Sigmoid colon (tissue), 7 donors: ENCODE results near the gene SPINK8. TPM values are rescaled to one million over a fixed set of nuclear protein-coding genes. Genes with fewer than 3 reads are reported as not detected.

Experiments used
- DNase-seq: peaks from one replicate; pipeline ENCODE4 v3.0.0-alpha.2; 2019
- H3K27ac ChIP-seq, 4 donors: fragments of 200-600 bp; sonication (generic); one replicate each; pipeline ENCODE4 v1.5.1; 2016 to 2019; ENCODE audit warnings: mild to moderate bottlenecking in 1 of 4
- H3K27me3 ChIP-seq, 3 donors: fragments of 200-600 bp; sonication (generic); one replicate each; pipeline ENCODE4 v1.5.1; 2019; ENCODE audit warnings: mild to moderate bottlenecking in 1 of 3
- H3K36me3 ChIP-seq, 4 donors: fragments of 200-600 bp; sonication (generic); one replicate each; pipeline ENCODE4 v1.5.1; 2016 to 2019
- H3K4me1 ChIP-seq, 4 donors: fragments of 200-600 bp; sonication (generic); one replicate each; pipeline ENCODE4 v1.5.1; 2017 to 2019
- H3K4me3 ChIP-seq, 4 donors: fragments of 200-600 bp; sonication (generic); one replicate each; pipeline ENCODE4 v1.5.1; 2017 to 2019; ENCODE audit warnings: mild to moderate bottlenecking in 2 of 4, moderate library complexity in 1 of 4
- H3K9me3 ChIP-seq, 4 donors: fragments of 200-600 bp in 3 of 4; sonication (generic) in 3 of 4; one replicate each; pipeline versions ENCODE4 v1.5.1 to v1.6.1; 2013 to 2019
- CTCF ChIP-seq, 4 experiments: fragments of 450-650 bp in 3 of 4; fragments of 200-600 bp in 1 of 4; IDR thresholded peaks; one replicate each; pipeline ENCODE4 v1.5.1; 2016 to 2019; ENCODE audit warnings: antibody characterized with exemption in 4 of 4, mild to moderate bottlenecking in 3 of 4, moderate library complexity in 2 of 4
- EP300 ChIP-seq, 4 donors: sonication (generic); formaldehyde crosslinking; IDR thresholded peaks; one replicate each; pipeline ENCODE4 v1.6.1; 2017; ENCODE audit warnings: antibody characterized with exemption in 4 of 4
- POLR2A ChIP-seq, 2 donors: fragments of 450-650 bp; IDR thresholded peaks; one replicate each; pipeline ENCODE4 v1.6.1; 2016; ENCODE audit warnings: antibody characterized with exemption in 2 of 2, mild to moderate bottlenecking in 2 of 2, moderate library complexity in 2 of 2
- POLR2AphosphoS5 ChIP-seq, 4 donors: sonication (generic); formaldehyde crosslinking; IDR thresholded peaks; one replicate each; pipeline ENCODE4 v1.6.1; 2017; ENCODE audit warnings: antibody characterized with exemption in 4 of 4
- WGBS, 2 donors: extraction: QIAGEN DNeasy Blood & Tissue Kit; methylation state at CpG; one replicate each; pipeline ENCODE4 v1.1.7; 2013; 5-methylcytosine and 5-hydroxymethylcytosine counted together
- intact Hi-C: fragments of 100-400 bp; cut with DNase I; formaldehyde crosslinking; loops from one replicate; pipeline ENCODE4 v1.15.1; 2023
- polyA plus RNA-seq, 3 donors: library from polyadenylated mRNA; stranded (reverse); fragments of 200-250 nt; gene quantifications; one replicate each; pipeline ENCODE4 v1.2.3, GENCODE V29; 2013
- total RNA-seq, 4 donors: library from RNA; depleted of rRNA; stranded (reverse); fragments of >200 nt; gene quantifications; one replicate each; pipeline ENCODE4 v1.1.0, GENCODE V29; 2016
- donor health status: healthy with polysubstance abuse.
- donor health status: Bipolar disorder and iron deficiency.
- donor health status: healthy.

The SPINK8 gene
- total and polyA plus RNA-seq, 7 donors: not detected

- no peaks in the 10 kb centered on the region for H3K9me3 ChIP-seq
- no peak for DNase-seq
- no peaks in the 10 kb centered on the region for H3K27me3 ChIP-seq
- intact Hi-C loops: no loop called here
- no peak overlapping the region for H3K27ac ChIP-seq
- TF ChIP-seq POLR2AphosphoS5 (IDR thresholded peaks at IDR 0.05) (no peak), CTCF (IDR thresholded peaks at IDR 0.05) (no peak), POLR2A (IDR thresholded peaks at IDR 0.05) (no peak), EP300 (IDR thresholded peaks at IDR 0.05) (no peak)
- H3K36me3 ChIP-seq: peaks cover 14 to 73% (median 26%) of the 10 kb centered on the region in 4 donors
- no peak overlapping the region for H3K4me3 ChIP-seq
- peaks cover 0 to 9% (median 4%) of the 10 kb centered on the region in 4 donors for H3K4me1 ChIP-seq
- WGBS, 2 donors: 97 to 98% methylated on average over 12 of the region's 12 CpGs
Observed at GRCh38 chr3:48294611-48295263, 38.7 kb downstream of the SPINK8 start.

GRCh38 chr3:48289659-48290058 lies 43.8 kb downstream of the SPINK8 start:
- Histone ChIP-seq H3K4me1 (no peaks in the 10 kb centered on the region), H3K36me3 (peaks cover 3 to 51% (median 6%) of the 10 kb centered on the region in 4 donors), H3K27ac (no peak overlapping the region), H3K9me3 (no peaks in the 10 kb centered on the region), H3K4me3 (no peak overlapping the region), H3K27me3 (no peaks in the 10 kb centered on the region)
- intact Hi-C loops: no loop called here
- 89 to 90% methylated on average over 1 of the region's 1 CpG for WGBS, 2 donors
- no peak for TF ChIP-seq CTCF (IDR thresholded peaks at IDR 0.05)
- TF ChIP-seq EP300 (IDR thresholded peaks at IDR 0.05): no peak
- no peak for DNase-seq

GRCh38 chr3:48287034-48287433 lies 46.4 kb downstream of the SPINK8 start:
- intact Hi-C loops: no loop called here
- peaks cover 0 to 24% (median 0%) of the 10 kb centered on the region in 4 donors for H3K36me3 ChIP-seq

GRCh38 chr3:48286308-48286707 lies 47.2 kb downstream of the SPINK8 start:
- H3K4me1 ChIP-seq: no peaks in the 10 kb centered on the region
- intact Hi-C loops: no loop called here
- WGBS, 2 donors: 94 to 97% methylated on average over 3 of the region's 3 CpGs

More at GRCh38 chr3:48287034-48287433, 46.4 kb downstream of the SPINK8 start:
- Histone ChIP-seq H3K27ac (no peak overlapping the region), H3K9me3 (no peaks in the 10 kb centered on the region), H3K27me3 (no peaks in the 10 kb centered on the region), H3K4me1 (no peaks in the 10 kb centered on the region), H3K4me3 (no peak overlapping the region)
- no peak for DNase-seq
- no peak for TF ChIP-seq POLR2A (IDR thresholded peaks at IDR 0.05)
- TF ChIP-seq POLR2AphosphoS5 (IDR thresholded peaks at IDR 0.05): no peak
- no peak for TF ChIP-seq EP300 (IDR thresholded peaks at IDR 0.05)
- TF ChIP-seq CTCF (IDR thresholded peaks at IDR 0.05): no peak

GRCh38 chr3:48285675-48286074 lies 47.8 kb downstream of the SPINK8 start:
- Histone ChIP-seq H3K4me3 (no peak overlapping the region), H3K36me3 (peaks cover 0 to 17% (median 0%) of the 10 kb centered on the region in 4 donors), H3K9me3 (no peaks in the 10 kb centered on the region), H3K4me1 (no peaks in the 10 kb centered on the region), H3K27ac (no peak overlapping the region), H3K27me3 (no peaks in the 10 kb centered on the region)
- WGBS, 2 donors: 83 to 98% methylated on average over 1 of the region's 1 CpG
- intact Hi-C loops: no loop called here
- DNase-seq: no peak
- no peak for TF ChIP-seq EP300 (IDR thresholded peaks at IDR 0.05)
- TF ChIP-seq POLR2A (IDR thresholded peaks at IDR 0.05): no peak
- TF ChIP-seq CTCF (IDR thresholded peaks at IDR 0.05): no peak
- TF ChIP-seq POLR2AphosphoS5 (IDR thresholded peaks at IDR 0.05): no peak

More at GRCh38 chr3:48286308-48286707, 47.2 kb downstream of the SPINK8 start:
- Histone ChIP-seq H3K27me3 (no peaks in the 10 kb centered on the region), H3K27ac (no peak overlapping the region), H3K9me3 (no peaks in the 10 kb centered on the region), H3K4me3 (no peak overlapping the region), H3K36me3 (peaks cover 0 to 17% (median 0%) of the 10 kb centered on the region in 4 donors)
- no peak for TF ChIP-seq EP300 (IDR thresholded peaks at IDR 0.05)
- no peak for DNase-seq
